HEK293T (cell line): Measurements from ENCODE around the gene COX7B2.

Experiments
- CTCF ChIA-PET: fragments of 350-600 bp; formaldehyde crosslinking; extraction: SDS; loops from one replicate; lab custom pipeline; 2021; ENCODE audit warnings: antibody characterized with exemption, inconsistent platforms; lab: Yijun Ruan, JAX
- POLR2A ChIA-PET: fragments of 350-600 bp; formaldehyde crosslinking; extraction: SDS; loops from one replicate; lab custom pipeline; 2020; ENCODE audit warnings: antibody characterized with exemption, inconsistent platforms; lab: Yijun Ruan, JAX
- DNase-seq: peaks from one replicate; pipeline ENCODE4 v3.0.0; 2012; ENCODE audit warnings: mixed read lengths; ENCODE audit errors: extremely low spot score
- ARNT ChIP-seq: fragments of 450-650 bp; IDR thresholded peaks from 2 replicates; pipeline ENCODE4 v1.6.1; 2017; ENCODE audit warnings: mild to moderate bottlenecking
- BHLHE40 ChIP-seq: fragments of 450-650 bp; IDR thresholded peaks from 2 replicates; pipeline ENCODE4 v1.6.1; 2016; ENCODE audit warnings: mild to moderate bottlenecking, moderate library complexity, borderline replicate concordance
- CTBP1 ChIP-seq: fragments of 450-650 bp; IDR thresholded peaks from 2 replicates; pipeline ENCODE4 v1.6.1; 2016; ENCODE audit warnings: borderline replicate concordance
- ELF4 ChIP-seq: fragments of 450-650 bp; IDR thresholded peaks from 2 replicates; pipeline ENCODE4 v1.6.1; 2017; ENCODE audit warnings: antibody characterized with exemption
- FOXA1 ChIP-seq: fragments of 450-650 bp; IDR thresholded peaks from 2 replicates; pipeline ENCODE4 v1.6.1; 2016; ENCODE audit warnings: mild to moderate bottlenecking
- FOXK2 ChIP-seq: fragments of 450-650 bp; IDR thresholded peaks from 2 replicates; pipeline ENCODE4 v1.6.1; 2016; ENCODE audit warnings: mild to moderate bottlenecking
- FOXM1 ChIP-seq: fragments of 450-650 bp; IDR thresholded peaks from 2 replicates; pipeline ENCODE4 v1.6.1; 2017; ENCODE audit warnings: mild to moderate bottlenecking, borderline replicate concordance
- HDGF ChIP-seq: fragments of 450-650 bp; IDR thresholded peaks from 2 replicates; pipeline ENCODE4 v1.6.1; 2017; ENCODE audit warnings: antibody characterized with exemption, borderline replicate concordance
- L3MBTL2 ChIP-seq: fragments of 450-650 bp; conservative IDR thresholded peaks from 2 replicates; pipeline ENCODE4 v1.6.1; 2016; ENCODE audit warnings: mild to moderate bottlenecking
- LEF1 ChIP-seq: fragments of 450-650 bp; IDR thresholded peaks from 2 replicates; pipeline ENCODE4 v1.6.1; 2017; ENCODE audit warnings: mild to moderate bottlenecking, borderline replicate concordance
- NFRKB ChIP-seq: fragments of 450-650 bp; IDR thresholded peaks from 2 replicates; pipeline ENCODE4 v1.6.1; 2016; ENCODE audit warnings: mild to moderate bottlenecking, moderate library complexity
- PKNOX1 ChIP-seq: fragments of 450-650 bp; IDR thresholded peaks from 2 replicates; pipeline ENCODE4 v1.6.1; 2016
- SP1 ChIP-seq: fragments of 450-650 bp; IDR thresholded peaks from 2 replicates; pipeline ENCODE4 v1.6.1; 2017
- SUZ12 ChIP-seq: fragments of 450-650 bp; IDR thresholded peaks from 2 replicates; pipeline ENCODE4 v1.6.1; 2016; ENCODE audit warnings: mild to moderate bottlenecking
- TARDBP ChIP-seq: fragments of 450-650 bp; IDR thresholded peaks from 2 replicates; pipeline ENCODE4 v1.6.1; 2016
- ZNF384 ChIP-seq: fragments of 450-650 bp; IDR thresholded peaks from 2 replicates; pipeline ENCODE4 v1.6.1; 2016

COX7B2 gene

GRCh38 chr4:46878641-46879040 is 30.4 kb downstream of the COX7B2 start:
- TF ChIP-seq FOXK2 (no peak), ELF4 (no peak), FOXA1 (no peak), SP1 (no peak), LEF1 (no peak), TARDBP (no peak), FOXM1 (no peak), NFRKB (no peak), PKNOX1 (no peak), ARNT (no peak), HDGF (no peak), L3MBTL2 (no peak), SUZ12 (no peak), CTBP1 (no peak)

DNA sequence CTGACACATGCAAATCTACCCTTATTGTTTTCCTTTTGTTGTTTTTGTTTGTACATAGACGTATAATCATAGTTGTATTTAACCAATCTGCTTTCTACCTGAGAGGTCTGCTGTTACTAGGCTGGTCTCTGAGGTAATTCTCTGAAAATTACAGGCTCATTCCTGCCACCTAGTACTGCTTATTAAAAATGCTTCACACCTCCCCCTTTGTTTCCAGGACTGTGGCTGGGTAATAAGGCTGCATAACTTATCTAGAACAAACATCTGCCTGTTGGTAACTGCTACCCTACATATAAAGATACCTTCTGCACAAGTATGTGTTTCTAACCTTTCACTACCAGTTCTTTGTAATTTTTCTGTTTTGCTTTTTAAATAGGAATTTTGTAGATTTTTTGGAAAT is 34.2 kb downstream of the COX7B2 start:
- no peak for DNase-seq
- ChIA-PET CTCF (no interaction called here), POLR2A (no interaction called here)
- TF ChIP-seq ZNF384 (no peak), L3MBTL2 (no peak), PKNOX1 (no peak), BHLHE40 (no peak), FOXM1 (no peak), FOXK2 (no peak), FOXA1 (no peak), CTBP1 (no peak), SUZ12 (no peak), HDGF (no peak), LEF1 (no peak), SP1 (no peak), NFRKB (no peak)

More at GRCh38 chr4:46878641-46879040, 30.4 kb downstream of the COX7B2 start:
- CTCF ChIA-PET: no interaction called here
- DNase-seq: no peak
- POLR2A ChIA-PET: no interaction called here

- ChIA-PET POLR2A (no interaction called here), CTCF (no interaction called here)
- DNase-seq: no peak
- TF ChIP-seq ELF4 (no peak), FOXK2 (no peak), NFRKB (no peak), LEF1 (no peak), L3MBTL2 (no peak), SUZ12 (no peak), FOXM1 (no peak), BHLHE40 (no peak), SP1 (no peak), PKNOX1 (no peak), TARDBP (no peak), FOXA1 (no peak), HDGF (no peak), ARNT (no peak), CTBP1 (no peak), ZNF384 (no peak)
Measured at GRCh38 chr4:46870411-46870810, 38.6 kb downstream of the COX7B2 start.

GRCh38 chr4:46856333-46856732 is 52.7 kb downstream of the COX7B2 start:
- no peak for DNase-seq
- ChIA-PET POLR2A (no interaction called here), CTCF (no interaction called here)
- no peak for TF ChIP-seq PKNOX1
- no peak for TF ChIP-seq L3MBTL2
- no peak for TF ChIP-seq TARDBP
- TF ChIP-seq FOXM1: no peak
- TF ChIP-seq FOXK2: no peak
- TF ChIP-seq CTBP1: no peak
- TF ChIP-seq SP1: no peak
- no peak for TF ChIP-seq HDGF
- TF ChIP-seq ELF4: no peak
- no peak for TF ChIP-seq LEF1
- TF ChIP-seq ARNT: no peak
- no peak for TF ChIP-seq SUZ12
- TF ChIP-seq FOXA1: no peak
- TF ChIP-seq ZNF384: no peak
- TF ChIP-seq BHLHE40: no peak
- TF ChIP-seq NFRKB: no peak

DNA sequence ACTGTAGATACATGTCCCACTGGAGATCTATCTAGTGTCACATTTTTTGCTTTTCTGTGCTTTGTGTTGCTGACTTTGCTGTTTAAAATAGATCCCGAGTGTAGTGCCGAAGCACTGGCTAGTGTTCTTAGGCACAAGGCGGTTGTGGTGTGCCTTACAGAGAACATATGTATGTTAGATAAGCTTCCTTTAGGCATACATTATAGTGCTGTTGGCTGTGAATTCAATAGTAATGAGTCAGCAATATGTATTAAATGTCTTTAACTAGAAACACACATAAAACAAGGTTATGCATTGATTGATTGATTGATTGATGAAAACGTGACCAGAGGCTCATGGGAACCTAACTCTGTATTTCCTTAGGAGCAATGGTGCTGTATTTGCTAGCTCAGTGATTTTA is 56.2 kb downstream of the COX7B2 start:
- no peak for TF ChIP-seq NFRKB
- no peak for TF ChIP-seq FOXK2
- TF ChIP-seq HDGF: no peak
- no peak for TF ChIP-seq FOXM1
- no peak for TF ChIP-seq SUZ12
- TF ChIP-seq TARDBP: no peak
- no peak for TF ChIP-seq CTBP1
- TF ChIP-seq L3MBTL2: no peak
- DNase-seq: no peak
- CTCF ChIA-PET: no interaction called here
- POLR2A ChIA-PET: no interaction called here

DNA sequence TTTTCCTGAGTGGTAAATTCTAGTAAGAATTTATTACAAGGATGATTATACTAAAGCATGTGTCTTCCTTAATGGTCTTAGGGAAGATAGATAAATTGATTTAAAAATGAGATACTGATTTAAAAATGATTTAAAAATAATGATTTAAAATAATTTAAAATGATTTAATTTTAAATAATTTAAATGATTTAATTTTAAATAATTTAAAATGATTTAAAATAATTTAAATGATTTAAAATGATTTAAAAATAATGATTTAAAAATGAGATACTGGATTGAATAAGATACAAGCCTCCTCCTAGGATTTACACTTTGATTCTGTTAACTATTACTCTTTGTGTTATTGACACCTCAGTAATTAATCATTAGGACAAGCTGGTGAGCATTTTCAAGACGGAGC is 59.0 kb downstream of the COX7B2 start:
- ChIA-PET POLR2A (no interaction called here), CTCF (no interaction called here)
- no peak for DNase-seq
- TF ChIP-seq FOXM1: no peak
- no peak for TF ChIP-seq NFRKB
- TF ChIP-seq FOXA1: no peak
- TF ChIP-seq SP1: no peak
- TF ChIP-seq ZNF384: no peak
- TF ChIP-seq PKNOX1: no peak
- TF ChIP-seq CTBP1: no peak
- TF ChIP-seq ELF4: no peak
- no peak for TF ChIP-seq HDGF
